Measurements from ENCODE around the gene RTP4.
A peak's percentile ranks its signal among the peaks of the same experiment; 100 is the strongest.

RTP4 gene

GRCh38 chr3:187368251-187369088, at the start of gene RTP4:
Gene RTP4, plus strand, starts transcription at chr3:187368385. Its CDS starts 57 bp downstream, at chr3:187368442.
- Histone ChIP-seq H4K20me1 (ENCODE audit: insufficient read depth, low read length, poor library complexity, severe bottlenecking) (no peaks in the 10 kb centered on the region), H2AFZ (ENCODE audit: low read length) (peak within 1 kb of the TSS; percentile 79), H3K4me3 (ENCODE audit: low read length, poor library complexity, severe bottlenecking) (peak within 1 kb of the TSS; percentile 40), H3F3A (ENCODE audit: low read depth) (no peaks in the 10 kb centered on the region), H3K36me3 (ENCODE audit: insufficient read depth, low read length) (no peaks in the 10 kb centered on the region), H3K9me3 (ENCODE audit: insufficient read depth, low read depth, low read length) (no peaks in the 10 kb centered on the region), H3K4me1 (ENCODE audit: insufficient read depth, low read length, poor library complexity, severe bottlenecking) (no peaks in the 10 kb centered on the region), H3K9ac (ENCODE audit: low read depth, low read length, poor library complexity, severe bottlenecking) (no peak within 1 kb of the TSS), H3K79me2 (ENCODE audit: insufficient read depth, low read length) (no peaks in the 10 kb centered on the region), H3K4me2 (ENCODE audit: low read depth, low read length, poor library complexity, severe bottlenecking) (peak within 1 kb of the TSS; percentile 39), H3K9me2 (replicated peaks; ENCODE audit: low read depth, low read length) (no peaks in the 10 kb centered on the region), H3K27me3 (ENCODE audit: insufficient read depth, low read length, poor library complexity, severe bottlenecking) (no peaks in the 10 kb centered on the region)
- TF ChIP-seq CTCF (conservative IDR thresholded peaks at IDR 0.05; ENCODE audit: low read length) (no peak), EZH2phosphoT487 (IDR thresholded peaks at IDR 0.05; ENCODE audit: borderline replicate concordance) (no peak)

- Histone ChIP-seq H2AFZ (ENCODE audit: low read length) (peak overlapping the region; percentile 90), H3F3A (ENCODE audit: low read depth) (no peaks in the 10 kb centered on the region), H3K79me2 (ENCODE audit: insufficient read depth, low read length) (no peaks in the 10 kb centered on the region), H3K4me1 (ENCODE audit: insufficient read depth, low read length, poor library complexity, severe bottlenecking) (peaks cover 7% of the 10 kb centered on the region), H3K36me3 (ENCODE audit: insufficient read depth, low read length) (no peaks in the 10 kb centered on the region), H3K27me3 (ENCODE audit: insufficient read depth, low read length, poor library complexity, severe bottlenecking) (no peaks in the 10 kb centered on the region), H4K20me1 (ENCODE audit: insufficient read depth, low read length, poor library complexity, severe bottlenecking) (no peaks in the 10 kb centered on the region), H3K4me2 (ENCODE audit: low read depth, low read length, poor library complexity, severe bottlenecking) (peak overlapping the region; percentile 80), H3K4me3 (ENCODE audit: low read length, poor library complexity, severe bottlenecking) (peak overlapping the region; percentile 61), H3K9me2 (replicated peaks; ENCODE audit: low read depth, low read length) (no peaks in the 10 kb centered on the region), H3K9me3 (ENCODE audit: insufficient read depth, low read depth, low read length) (no peaks in the 10 kb centered on the region), H3K9ac (ENCODE audit: low read depth, low read length, poor library complexity, severe bottlenecking) (peak overlapping the region; percentile 7)
- TF ChIP-seq EZH2phosphoT487 (IDR thresholded peaks at IDR 0.05; ENCODE audit: borderline replicate concordance) (no peak), CTCF (conservative IDR thresholded peaks at IDR 0.05; ENCODE audit: low read length) (peak; percentile 93)
Measured at GRCh38 chr3:187318819-187319616, 49.2 kb upstream of the RTP4 start.

- TF ChIP-seq CTCF (conservative IDR thresholded peaks at IDR 0.05; ENCODE audit: low read length), result peak; percentile 95
- TF ChIP-seq EZH2phosphoT487 (IDR thresholded peaks at IDR 0.05; ENCODE audit: borderline replicate concordance), result no peak
- peak overlapping the region; percentile 80 for H3K4me2 ChIP-seq (ENCODE audit: low read depth, low read length, poor library complexity, severe bottlenecking)
- H2AFZ ChIP-seq (ENCODE audit: low read length), result peak overlapping the region; percentile 90
Measured at GRCh38 chr3:187319699-187320302, 48.4 kb upstream of the RTP4 start.

More at GRCh38 chr3:187319699-187320302, 48.4 kb upstream of the RTP4 start:
- Histone ChIP-seq H3K79me2 (ENCODE audit: insufficient read depth, low read length) (no peaks in the 10 kb centered on the region), H3F3A (ENCODE audit: low read depth) (no peaks in the 10 kb centered on the region), H3K9me2 (replicated peaks; ENCODE audit: low read depth, low read length) (no peaks in the 10 kb centered on the region), H3K9ac (ENCODE audit: low read depth, low read length, poor library complexity, severe bottlenecking) (no peak overlapping the region), H3K4me1 (ENCODE audit: insufficient read depth, low read length, poor library complexity, severe bottlenecking) (peaks cover 7% of the 10 kb centered on the region), H4K20me1 (ENCODE audit: insufficient read depth, low read length, poor library complexity, severe bottlenecking) (no peaks in the 10 kb centered on the region), H3K36me3 (ENCODE audit: insufficient read depth, low read length) (no peaks in the 10 kb centered on the region), H3K9me3 (ENCODE audit: insufficient read depth, low read depth, low read length) (no peaks in the 10 kb centered on the region), H3K27me3 (ENCODE audit: insufficient read depth, low read length, poor library complexity, severe bottlenecking) (no peaks in the 10 kb centered on the region), H3K4me3 (ENCODE audit: low read length, poor library complexity, severe bottlenecking) (peak overlapping the region; percentile 61)
